Effector CD8-positive, alpha-beta T cell (primary cell): ENCODE measurements around the gene NPFFR1.
"Not testable (repeated sequence)": the region's sequence is repeated elsewhere in the genome, so short reads cannot be mapped to it uniquely, and the experiment has no call there.

Experiments
- DNase-seq: peaks from one replicate; lab custom pipeline; 2025; lab: John Stamatoyannopoulos, UW

The NPFFR1 gene

DNA sequence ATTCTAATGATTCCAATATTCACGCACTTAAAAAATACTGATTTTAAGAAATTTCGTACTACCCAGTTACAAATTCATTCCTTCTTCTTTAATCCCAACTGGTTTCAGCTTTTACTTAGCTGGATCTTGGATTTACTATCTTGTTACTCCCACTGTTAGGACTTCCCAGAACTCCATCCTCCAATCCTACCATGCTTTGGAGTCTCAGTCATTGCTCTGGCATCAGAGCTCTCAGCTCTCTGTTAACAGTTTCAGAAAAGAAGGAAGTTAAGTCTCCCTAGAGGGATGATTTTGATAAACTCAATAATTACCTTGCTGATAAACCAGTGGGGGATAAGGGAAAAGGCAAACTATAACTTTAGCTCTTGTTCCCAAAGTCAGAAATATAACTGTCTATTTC, 60.1 kb downstream of the NPFFR1 start:
- no peak for DNase-seq

DNA sequence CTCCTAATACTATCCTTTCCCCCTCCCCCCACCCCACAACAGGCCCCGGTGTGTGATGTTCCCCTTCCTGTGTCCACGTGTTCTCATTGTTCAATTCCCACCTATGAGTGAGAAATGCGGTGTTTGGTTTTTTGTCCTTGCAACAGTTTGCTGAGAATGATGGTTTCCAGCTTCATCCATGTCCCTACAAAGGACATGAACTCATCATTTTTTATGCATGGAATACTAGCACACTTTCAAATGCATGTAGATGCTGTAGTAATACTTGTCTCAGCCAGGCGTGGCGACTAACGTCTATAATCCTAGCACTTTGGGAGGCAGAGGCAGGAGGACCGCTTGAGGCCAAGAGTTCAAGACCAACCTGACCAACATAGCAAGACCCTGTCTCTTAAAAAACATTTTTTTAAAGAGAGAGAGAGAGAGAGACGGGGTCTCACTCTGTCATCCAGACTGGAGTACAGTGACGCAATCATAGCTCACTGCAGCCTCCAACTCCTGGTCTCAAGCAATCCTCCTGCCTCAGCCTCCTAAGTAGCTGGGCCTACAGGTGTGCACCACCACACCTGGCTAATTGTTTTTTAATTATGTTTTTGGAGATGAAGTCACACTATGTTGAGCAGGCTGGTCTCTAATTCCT, 60.9 kb downstream of the NPFFR1 start:
- DNase-seq: not testable (repeated sequence)

DNA sequence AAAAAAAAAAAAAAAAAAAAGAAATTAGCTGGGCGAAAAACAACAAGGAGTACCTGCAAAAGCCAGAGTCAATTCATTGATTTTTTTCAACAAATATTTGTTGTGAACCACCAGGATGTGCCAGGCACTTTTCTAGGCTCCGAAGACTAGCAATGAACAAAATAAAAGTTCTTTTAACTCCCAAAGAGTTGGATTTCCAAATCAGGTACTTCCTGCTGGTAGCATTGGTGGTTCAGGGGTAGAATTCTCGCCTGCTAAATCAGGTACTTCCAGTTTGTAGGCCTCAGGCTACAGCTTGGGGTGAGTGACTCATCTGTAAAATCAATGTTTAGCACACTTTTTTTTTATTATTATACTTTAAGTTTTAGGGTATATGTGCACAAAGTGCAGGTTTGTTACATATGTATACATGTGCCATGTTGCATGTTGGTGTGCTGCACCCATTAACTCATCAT, 61.4 kb downstream of the NPFFR1 start:
- DNase-seq: no peak

DNA sequence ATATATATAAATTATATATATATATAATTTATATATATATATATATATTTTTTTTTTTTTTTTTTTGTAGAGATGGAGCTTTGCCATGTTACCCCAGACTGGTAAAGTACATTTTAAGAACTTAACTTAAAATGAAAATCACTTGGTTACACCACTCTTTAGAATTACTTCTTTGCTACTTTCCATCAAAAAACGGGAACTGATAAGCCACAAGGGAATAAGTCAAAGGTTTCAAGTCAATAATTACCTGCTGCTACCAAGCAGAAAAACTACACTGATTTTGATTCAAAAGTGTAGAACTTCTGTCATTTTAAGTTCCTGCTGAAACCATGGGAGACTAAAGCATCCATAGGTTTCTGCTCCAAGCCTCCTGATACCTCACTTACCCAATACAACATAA, 62.8 kb downstream of the NPFFR1 start:
- DNase-seq: no peak

DNA sequence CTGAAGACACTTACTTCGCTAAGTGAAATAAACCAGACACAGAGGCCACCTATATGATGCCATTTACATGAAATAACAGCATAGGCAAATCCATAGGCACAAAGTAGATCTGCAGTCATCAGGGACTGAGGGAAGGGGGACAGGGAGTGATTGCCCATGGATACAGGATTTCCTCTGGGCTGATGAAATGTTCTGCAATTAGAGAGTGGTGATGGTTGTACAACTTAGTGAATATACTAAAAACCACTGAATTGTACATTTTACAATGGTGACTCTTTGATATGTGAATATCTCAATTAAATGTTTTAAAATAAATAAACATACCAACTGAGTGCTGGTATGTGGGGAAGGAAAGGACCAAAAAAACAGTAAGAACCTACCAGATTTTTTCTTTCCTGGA, 70.9 kb downstream of the NPFFR1 start:
- DNase-seq: no peak

DNA sequence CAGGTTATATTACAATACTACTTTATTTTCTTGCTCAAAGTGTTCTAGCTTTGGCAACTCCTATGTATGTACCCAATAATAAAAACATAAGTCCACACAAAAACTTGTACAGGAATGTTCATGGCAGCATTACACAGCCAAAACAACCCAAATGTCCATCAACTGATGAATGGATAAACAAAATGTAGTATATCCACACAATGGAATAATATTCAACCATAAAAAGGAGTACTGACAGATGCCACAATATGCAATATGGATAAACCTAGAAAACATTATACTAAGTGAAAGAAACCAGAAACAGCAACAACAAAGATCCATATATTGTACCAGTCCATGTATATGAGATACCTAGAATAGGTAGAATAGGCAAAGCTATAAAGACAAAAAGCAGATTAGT, 71.5 kb downstream of the NPFFR1 start:
- no peak for DNase-seq

DNA sequence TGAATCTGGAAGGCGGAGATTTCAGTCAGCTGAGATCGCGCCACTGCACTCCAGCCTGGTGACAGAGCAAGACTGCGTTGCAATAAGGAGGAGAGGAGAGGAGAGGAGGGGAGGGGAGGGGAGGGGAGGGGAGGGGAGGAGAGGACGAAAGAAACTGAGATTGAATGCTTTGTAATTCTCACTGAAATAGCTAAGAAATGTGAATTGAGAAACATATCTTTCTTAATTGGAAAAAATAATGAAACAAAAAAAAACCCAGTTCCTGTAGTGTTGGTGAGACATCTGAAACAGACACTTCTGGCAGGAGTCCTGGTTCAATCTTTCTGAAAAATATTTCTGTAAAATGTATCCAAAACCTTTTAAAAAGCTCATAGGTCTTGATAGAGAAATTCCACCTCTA, 77.0 kb downstream of the NPFFR1 start:
- no peak for DNase-seq

DNA sequence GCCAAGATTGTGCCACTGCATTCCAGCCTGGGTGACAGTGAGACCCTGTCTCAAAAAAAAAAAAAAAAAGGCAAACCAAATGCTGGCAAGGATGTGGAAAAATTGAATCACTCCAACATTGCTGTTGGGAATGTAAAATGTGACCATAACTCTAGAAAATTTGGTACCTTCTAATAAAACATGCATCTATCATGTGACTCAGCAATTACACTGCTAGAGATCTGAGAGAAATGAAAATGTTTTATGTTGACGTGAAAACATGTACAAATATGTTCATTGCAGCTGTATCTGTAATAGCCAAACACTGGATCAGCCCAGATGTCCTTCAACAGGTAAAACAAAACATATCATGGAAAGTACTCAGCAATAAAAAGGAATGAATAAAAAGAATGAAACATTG, 82.7 kb downstream of the NPFFR1 start:
- no peak for DNase-seq

DNA sequence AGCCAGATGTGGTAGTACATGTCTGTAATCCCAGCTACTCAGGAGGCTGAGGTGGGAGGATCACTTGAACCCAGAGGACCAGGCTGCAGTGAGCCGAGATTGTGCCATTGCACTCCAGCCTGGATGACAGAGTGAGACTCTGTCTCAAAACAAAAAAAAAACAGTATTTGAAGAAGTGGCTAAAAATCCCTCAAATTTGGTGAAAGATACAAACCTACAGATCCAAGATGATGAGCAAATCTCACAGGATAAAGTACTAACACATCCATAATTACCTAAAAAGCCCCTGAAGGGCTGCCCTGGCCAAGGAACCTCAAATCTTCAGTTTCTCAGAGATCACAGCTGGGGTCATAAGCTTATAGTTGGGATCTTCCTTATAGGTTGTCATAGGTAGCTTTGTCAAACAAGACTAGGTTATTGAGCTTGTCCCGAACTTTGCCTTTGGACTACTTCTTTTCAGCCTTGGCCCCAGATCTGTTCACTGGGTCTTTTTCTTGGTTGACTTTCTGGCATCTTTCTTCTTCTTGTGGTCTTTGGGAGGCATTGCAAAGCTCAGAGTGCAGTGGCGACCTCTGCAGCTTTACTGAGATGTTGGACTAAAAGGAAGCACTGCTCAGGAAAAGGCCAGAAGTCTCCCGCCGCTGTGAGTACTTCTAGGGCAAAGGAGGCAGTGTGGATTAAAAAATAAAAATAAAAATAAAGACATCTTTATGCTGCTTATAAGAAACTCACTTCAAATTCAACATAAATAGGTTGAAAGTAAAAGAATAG, 84.9 kb downstream of the NPFFR1 start:
- no peak for DNase-seq
